Rectal smooth muscle tissue (tissue), 1 donor: Measurements from ENCODE around the gene DKK2.

ENCODE experiments used
- H3K27ac ChIP-seq: one replicate; pipeline ENCODE4 v1.7.0; 2013; ENCODE audit warnings: low read depth, low read length, inconsistent platforms
- H3K27me3 ChIP-seq: one replicate; pipeline ENCODE4 v1.7.0; 2013; ENCODE audit warnings: low read length; ENCODE audit not compliant: control insufficient read depth, insufficient read depth
- H3K36me3 ChIP-seq: one replicate; pipeline ENCODE4 v1.7.0; 2013; ENCODE audit warnings: low read length; ENCODE audit not compliant: control insufficient read depth, insufficient read depth
- H3K4me1 ChIP-seq: one replicate; pipeline ENCODE4 v1.7.0; 2013; ENCODE audit warnings: low read length; ENCODE audit not compliant: control insufficient read depth, insufficient read depth
- H3K4me3 ChIP-seq: one replicate; pipeline ENCODE4 v1.7.0; 2013; ENCODE audit warnings: low read length
- H3K9ac ChIP-seq: one replicate; pipeline ENCODE4 v1.7.0; 2013; ENCODE audit warnings: low read length

Gene DKK2

GRCh38 chr4:106875340-106875739 lies 160.8 kb downstream of the DKK2 start:
- H3K4me1 ChIP-seq, result no peaks in the 10 kb centered on the region
- no peak overlapping the region for H3K4me3 ChIP-seq
- H3K36me3 ChIP-seq, result no peaks in the 10 kb centered on the region
- H3K27ac ChIP-seq, result no peak overlapping the region
- no peaks in the 10 kb centered on the region for H3K27me3 ChIP-seq
- no peak overlapping the region for H3K9ac ChIP-seq
